Activated T-helper 1 cell treated with Interleukin-2 at 50 U/mL for 16 hours (primary cell): Measurements from ENCODE around the gene TTYH3.
"Not testable (repeated sequence)": the region's sequence is repeated elsewhere in the genome, so short reads cannot be mapped to it uniquely, and the experiment has no call there.

Experiments used
- DNase-seq: peaks from one replicate; pipeline ENCODE4 v3.0.0-alpha.2; 2020; ENCODE audit warnings: low read depth

TTYH3 gene, protein sequence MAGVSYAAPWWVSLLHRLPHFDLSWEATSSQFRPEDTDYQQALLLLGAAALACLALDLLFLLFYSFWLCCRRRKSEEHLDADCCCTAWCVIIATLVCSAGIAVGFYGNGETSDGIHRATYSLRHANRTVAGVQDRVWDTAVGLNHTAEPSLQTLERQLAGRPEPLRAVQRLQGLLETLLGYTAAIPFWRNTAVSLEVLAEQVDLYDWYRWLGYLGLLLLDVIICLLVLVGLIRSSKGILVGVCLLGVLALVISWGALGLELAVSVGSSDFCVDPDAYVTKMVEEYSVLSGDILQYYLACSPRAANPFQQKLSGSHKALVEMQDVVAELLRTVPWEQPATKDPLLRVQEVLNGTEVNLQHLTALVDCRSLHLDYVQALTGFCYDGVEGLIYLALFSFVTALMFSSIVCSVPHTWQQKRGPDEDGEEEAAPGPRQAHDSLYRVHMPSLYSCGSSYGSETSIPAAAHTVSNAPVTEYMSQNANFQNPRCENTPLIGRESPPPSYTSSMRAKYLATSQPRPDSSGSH

DNA sequence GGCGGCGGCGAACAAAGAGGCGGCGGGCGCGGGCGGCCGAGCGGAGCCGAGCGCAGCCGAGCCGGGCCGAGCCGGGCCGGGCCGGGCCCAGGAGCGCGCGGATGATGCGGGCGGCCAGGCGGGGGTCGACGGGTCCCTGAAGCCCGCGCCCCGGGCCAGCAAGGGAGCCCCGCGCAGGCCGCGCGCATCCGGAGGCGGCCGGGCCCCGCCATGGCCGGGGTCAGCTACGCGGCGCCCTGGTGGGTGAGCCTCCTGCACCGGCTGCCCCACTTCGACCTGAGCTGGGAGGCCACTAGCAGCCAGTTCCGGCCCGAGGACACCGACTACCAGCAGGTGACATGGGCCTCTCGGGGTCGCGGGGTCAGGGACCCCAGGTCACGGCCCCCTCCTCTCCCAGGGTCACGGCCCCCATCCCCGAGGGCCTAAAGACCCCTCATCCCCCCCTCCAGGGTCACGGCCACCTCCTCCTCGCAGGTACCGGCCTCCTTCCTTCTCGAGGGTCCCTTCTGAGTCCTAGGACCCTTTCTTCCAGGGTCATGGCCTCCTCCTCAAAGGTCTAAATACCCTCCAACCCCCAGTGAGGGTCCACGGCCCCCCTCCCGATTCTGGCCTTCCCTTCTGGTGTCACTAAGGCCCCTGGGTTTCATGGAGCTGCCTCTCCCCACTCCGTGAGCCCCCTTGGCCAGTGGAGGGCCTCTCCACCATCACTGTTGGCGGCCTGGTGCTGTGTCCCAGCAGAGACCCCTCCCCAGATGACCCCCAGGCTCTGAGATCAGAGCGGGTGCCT, at the start of gene TTYH3:
Gene TTYH3 (plus strand): TSS at position 41 of the 787 bp plus-strand sequence. CDS start 170 bp downstream, at position 211.
- no peak for DNase-seq

DNA sequence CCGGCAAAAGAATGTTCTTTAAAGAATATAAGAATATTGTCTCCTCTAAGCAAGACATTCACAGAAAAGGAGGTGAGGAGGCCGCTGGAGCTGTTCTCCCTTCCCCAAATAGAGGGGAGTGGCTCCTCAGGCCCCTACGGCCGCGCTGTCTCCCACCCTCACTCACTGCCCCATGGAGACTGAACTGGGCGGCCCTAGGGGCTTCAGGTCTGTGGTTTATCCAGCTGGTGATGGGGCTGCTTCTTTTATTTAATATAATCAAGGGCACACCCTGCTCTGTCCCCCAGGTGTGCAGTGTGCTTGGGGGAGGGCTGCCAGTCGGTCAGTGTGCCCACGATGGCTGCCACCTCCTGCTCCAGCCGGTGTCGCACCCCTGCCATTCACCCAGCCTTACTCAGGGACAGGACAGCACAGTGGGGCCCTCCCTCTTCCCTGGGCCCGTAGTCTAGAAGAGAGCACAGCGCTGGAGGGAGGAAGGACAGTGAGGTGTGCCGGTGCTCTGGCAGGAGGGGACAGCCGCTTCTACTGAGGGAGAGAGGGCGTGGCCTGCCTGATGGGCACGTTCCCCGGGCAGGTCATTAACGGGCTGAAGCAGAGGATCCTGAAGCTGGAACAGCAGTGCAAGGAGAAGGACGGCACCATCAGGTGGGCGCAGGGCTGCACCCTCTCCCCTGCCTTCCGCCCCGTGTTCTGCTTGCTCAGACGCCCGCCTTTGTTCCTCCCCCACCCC, 49.6 kb upstream of the TTYH3 start:
- DNase-seq: no peak

DNA sequence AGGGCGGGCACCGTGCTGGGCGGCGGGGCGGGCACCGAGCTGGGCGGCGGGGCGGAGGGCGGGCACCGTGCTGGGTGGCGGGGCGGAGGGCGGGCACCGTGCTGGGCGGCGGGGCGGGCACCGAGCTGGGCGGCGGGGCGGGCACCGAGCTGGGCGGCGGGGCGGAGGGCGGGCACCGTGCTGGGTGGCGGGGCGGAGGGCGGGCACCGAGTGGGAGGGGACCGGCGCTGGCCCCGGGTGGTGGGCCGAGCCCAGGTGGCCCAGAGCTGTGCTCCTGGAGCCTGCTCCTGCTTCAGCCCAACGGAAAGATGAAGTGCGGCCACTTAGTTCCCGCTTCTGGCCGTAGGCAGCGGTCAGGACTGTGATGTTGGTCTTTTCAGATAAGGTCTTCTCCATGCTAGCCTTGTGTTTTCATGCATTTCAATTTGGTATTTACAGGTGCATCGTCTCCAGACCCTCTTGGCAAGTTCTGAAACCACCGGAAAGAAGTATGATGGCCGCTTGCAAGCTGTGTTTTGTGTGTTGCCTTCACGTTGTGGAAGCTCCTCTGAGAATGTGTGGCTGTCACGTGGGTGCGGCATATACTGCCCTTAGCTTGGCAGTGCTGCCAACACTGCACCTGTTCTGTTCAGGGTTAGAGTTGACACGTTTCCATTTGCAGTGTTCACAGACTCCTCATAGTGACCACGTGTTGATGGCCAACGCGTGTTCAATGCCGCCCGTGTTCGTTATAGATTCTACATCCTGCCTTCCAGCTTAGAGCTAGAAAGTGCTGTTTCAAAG, 47.8 kb upstream of the TTYH3 start:
- no peak for DNase-seq

DNA sequence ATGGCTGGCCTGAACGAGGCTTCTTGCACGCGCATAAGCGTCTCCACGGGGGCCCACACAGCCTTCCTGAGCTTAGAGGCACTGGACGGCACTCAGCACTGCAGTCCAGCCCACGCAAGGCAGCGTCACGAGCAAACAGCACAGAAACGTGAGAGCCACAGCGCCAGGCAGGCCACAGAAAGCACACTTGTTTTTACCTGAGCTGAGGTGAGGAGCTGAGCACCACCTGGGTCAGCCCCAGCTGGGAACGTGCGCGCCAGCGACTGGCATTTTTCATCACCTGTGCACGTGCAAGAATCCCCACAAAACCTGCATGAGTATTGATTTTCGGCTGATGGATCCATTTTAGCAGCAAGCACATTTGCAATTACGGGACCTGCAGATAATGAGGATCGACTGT, 46.3 kb upstream of the TTYH3 start:
- no peak for DNase-seq

DNA sequence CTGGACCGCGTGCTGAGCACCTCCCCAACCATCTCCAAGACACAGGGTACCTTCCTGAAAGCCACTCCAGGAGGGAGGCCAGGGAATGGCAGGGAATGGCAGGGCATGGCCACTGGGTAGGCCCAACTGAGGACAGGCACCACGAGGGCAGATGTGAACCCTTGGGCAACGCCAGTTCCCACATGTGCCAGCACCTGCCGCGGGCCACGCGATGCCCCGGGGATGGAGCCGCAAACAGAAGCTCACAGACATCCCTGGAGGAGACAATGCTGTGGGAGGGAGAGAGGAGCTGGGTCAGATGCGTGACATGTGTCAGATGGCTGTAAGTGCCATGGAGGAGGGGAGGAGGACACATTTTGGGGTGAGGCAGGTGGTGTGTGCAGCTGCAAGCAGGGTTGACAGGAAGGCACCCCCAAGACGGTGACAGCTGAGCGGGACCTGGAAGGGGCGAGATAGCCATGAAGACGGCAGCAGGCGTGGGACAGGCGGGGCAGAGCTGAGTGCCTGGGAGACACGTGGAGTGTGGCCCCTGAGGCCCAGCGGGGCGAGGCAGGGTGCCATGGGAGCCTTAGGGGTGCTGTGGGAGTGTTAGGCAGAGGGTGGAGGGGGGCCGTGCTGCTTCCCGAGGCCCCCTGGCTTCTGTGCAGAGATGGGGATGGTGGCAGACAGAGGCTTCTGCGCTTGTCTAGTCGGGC, 45.3 kb upstream of the TTYH3 start:
- no peak for DNase-seq

DNA sequence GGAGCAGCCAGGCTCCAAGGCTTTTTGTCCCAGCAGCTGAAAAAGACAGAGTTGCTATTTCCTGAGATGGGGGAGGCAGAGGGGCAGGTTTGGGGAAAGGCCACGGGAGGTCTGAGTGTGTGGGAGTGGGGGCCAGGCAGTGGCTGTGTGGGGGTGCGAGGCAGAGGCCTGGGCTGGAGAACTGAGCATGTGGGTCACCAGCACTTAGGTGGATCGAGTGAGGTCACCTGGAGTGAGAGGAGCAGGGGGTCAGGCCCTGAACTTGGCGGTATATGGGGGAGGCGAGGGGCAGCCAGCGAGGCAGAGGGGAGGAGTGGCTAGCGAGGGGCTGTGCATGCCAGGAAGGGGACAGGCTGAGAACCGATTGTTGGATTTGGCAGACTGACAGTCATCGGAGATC, 44.7 kb upstream of the TTYH3 start:
- DNase-seq: no peak

DNA sequence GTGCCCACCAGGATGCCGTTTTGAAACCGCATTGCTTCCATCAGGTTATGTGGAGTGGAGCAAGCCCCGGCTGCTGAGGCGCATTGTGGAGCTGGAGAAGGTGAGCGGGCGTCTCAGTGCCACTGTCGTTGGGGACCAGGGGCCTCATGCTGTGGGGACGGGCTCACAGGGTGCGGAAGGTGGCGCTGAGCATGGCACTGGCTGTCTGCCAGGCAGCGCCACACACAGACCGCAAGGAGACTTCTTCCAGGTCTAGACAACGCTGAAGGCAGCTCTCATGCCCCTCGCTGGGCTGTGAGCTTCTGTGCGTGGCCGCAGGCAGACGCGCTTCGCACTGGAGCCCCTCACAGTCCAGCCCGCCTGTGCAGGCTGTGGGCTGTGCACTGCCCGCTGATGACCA, 44.0 kb upstream of the TTYH3 start:
- no peak for DNase-seq

DNA sequence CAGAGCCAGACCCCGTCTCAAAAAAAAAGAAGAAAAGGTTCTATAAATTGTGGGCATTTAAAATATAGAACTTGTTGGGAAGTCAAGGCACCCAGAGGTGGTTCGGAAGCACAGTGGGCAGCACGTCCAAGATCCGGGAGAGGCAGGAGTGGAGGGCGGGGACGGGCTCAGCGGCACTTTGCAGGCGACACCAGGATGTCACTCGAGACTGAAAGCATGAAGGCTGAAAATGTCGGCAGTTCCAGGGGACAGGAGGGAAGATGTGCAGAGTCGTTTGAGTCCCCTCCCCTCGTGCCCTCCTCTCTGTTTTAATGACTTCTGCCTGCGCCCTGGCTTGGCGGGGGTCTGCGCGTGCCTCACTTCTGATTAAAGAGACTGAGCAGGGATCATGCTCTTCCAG, 42.4 kb upstream of the TTYH3 start:
- DNase-seq: no peak

DNA sequence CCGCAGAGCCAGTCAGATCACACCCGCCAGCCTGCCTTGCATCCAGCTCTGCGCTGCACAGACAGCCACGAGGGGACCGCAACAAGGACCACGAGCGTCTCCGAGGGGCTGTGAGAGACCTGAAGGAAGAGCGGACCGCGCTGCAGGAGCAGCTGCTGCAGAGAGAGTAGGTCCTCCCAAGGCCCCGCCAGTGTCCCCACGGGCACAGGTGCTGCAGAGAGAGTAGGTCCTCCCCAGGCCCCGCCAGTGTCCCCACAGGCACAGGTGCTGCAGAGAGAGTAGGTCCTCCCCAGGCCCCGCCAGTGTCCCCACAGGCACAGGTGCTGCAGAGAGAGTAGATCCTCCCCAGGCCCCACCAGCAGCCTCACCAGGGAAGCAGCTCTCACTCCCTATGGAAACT, 41.8 kb upstream of the TTYH3 start:
- DNase-seq: not testable (repeated sequence)

DNA sequence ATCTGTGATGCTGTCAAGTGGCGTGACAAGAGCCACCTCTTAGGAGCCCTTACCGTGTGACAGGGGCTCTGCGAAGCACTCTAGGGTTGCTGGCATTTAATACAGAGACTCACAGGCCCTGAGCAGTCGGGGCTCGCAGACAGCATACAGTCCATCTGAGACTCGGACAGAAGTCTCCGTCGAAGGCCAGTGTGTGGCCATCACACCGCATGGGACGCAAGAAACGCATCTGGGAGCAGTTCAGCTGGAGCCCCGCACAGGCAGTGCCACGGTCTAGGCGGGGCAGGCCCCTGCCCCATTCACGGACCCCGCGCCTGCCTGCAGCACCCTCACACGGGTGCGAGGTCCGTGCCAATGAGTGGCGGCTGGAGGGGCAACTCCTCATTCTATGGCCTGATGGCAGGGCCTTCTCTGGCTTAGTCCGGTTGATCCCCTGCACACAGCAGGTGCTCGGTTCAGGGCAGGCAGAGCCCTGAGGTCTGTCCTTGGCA, 39.4 kb upstream of the TTYH3 start:
- no peak for DNase-seq

DNA sequence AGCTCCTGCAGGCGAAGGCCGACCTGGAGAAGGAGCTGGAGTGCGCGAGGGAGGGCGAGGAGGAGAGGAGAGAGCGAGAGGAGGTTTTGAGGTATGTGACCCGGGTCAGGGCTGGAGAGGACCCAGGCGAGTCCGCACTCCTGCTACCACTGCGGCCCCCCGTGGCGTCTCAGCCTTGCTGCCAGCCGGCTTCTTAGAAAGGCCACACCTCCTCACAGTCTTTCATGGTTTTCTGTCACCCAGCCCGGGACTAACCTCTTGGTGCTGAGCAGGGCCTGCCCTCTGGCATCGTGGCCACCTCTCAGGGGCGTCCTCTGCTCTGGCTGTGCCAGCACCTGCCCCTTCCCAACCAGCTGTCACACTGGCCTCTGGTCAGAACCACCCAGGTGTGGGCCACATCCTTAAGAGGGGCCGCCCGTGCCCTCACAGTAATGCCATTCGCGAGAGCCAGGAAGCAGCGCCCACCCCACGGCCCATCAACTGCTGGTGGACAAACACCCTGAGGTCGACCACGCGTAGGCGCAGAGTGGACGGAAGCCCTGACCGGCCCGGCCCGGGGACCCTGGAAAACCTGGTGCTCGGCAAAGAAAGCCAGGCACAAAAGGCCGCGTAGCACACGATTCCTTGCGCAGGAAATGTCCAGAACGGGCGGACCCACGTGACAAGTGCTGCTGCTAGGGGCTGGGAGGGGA, 38.6 kb upstream of the TTYH3 start:
- DNase-seq: no peak

DNA sequence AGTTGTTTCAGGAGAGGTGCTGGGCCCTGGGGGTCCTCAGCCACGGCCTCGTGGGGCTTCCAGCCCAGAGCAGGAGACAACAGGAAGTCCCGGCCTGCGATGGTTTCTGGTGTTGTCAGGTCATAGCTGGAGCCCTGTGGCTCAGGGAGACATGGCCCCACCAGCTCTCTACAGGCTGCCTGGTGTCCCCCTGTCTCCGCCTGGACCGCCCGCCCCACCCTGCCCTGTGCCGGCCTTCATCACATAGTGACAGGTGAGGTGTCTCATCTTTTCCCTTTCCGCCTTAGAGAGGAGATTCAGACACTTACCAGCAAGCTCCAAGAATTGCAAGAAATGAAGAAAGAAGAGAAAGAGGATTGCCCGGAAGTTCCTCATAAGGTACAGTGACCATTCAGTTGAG, 37.2 kb upstream of the TTYH3 start:
- DNase-seq: no peak

DNA sequence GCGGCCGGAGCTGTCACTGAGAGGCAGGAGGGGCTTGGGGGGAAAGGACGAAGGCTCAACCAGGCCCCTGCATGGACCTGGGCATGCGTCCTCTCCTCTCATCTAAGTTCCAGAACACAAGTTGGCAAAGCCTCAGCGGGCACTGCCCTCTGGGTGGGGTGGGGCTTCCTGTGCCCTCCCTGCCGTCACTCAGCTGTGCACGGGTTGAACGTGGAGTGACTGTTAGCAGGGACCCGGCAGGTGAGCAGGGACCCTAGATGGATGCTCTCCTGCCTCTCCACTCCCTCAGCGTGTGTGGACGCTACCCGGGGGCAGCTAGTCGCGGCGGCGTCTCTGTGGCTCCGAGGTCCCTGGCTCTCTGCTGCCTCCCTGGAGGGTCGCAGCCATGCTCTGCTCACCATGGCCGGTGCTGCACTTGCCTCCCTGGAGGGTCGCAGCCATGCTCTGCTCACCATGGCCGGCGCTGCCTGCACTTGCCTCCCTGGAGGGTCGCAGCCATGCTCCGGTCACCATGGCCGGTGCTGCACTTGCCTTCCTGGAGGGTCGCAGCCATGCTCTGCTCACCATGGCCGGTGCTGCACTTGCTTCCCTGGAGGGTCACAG, 36.4 kb upstream of the TTYH3 start:
- no peak for DNase-seq

DNA sequence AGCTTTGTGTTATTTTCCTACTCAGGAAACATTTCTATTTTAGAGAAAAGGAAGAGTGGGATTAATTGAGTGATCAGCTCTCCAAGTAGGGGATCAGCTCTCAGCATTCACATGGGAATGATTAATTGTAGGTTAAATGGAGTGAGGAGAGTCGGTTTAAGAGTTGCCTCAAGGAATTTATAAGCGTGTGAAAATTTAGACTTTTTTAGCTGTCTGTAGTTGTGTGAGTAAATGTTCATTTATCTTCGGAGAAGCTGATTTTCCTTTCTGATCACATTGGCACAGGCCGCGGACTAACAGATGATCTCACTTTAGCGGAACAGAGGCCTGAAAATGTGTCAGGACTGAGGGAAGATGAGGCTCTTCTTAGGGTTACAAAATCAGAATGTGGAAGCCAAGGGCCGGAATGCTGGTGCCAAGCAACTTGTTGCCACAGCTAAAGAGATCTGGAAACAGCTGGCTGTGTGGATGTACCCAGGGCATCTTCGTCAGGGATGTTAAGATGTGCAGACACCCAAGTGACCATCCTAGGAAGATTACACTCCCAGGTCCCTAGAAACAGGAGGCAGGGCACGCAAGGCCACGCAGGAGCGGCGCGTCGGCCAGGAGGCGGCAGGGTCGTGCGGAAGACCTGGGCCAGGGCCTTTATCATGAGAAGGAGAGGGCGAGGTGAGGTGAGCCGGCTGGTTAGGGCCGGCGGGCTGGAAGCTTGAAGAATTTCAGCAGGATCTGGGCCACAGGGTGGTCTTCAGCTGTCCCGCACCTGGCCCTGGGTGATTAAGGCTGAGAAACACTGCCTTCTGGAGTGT, 35.1 kb upstream of the TTYH3 start:
- no peak for DNase-seq

DNA sequence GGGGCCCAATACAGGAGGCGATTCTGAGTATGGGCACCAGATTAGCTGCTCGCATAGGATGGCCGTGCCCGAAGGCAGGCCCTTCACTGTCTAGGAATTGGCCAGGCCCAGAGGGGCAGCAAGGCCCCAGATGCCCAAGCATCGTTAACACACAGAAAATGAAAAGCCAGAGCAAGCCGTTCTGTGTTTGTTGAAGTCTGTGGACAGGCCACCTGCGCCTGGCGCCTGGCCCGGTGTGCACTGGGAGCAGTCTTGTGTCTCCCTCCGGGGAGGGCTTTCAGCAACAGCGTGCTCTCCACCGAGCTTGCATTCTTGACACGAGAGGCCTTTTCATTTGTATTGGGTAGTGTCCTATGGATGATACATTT, 34.5 kb upstream of the TTYH3 start:
- no peak for DNase-seq

DNA sequence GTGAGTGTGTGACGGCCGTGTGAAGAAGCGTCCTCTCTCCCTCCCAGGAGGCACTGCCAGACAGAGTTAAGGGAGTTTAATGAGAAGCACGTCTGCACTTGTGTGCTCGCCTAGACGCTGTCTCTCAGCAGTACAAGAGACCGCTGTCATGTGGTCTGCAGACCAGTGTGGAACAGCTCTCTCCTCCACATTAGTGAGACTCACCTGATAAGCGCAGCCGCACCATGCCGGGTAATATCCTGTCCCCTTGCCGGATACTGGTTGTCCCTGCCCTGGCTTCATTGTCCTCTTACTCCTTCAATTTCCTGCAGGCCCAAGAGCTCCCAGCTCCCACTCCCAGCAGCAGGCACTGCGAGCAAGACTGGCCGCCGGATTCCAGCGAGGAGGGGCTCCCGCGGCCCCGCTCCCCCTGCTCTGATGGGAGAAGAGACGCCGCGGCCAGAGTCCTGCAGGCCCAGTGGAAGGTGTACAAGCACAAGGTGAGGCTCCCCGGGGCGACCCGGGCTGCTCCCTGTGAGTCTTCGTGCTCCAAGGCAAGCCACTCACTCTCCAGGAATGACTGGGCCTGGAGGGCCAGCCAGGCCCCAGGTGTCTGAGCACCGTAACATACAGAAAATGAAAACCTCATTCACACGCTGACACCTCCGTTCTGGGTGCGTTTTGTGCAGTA, 33.5 kb upstream of the TTYH3 start:
- DNase-seq: no peak

DNA sequence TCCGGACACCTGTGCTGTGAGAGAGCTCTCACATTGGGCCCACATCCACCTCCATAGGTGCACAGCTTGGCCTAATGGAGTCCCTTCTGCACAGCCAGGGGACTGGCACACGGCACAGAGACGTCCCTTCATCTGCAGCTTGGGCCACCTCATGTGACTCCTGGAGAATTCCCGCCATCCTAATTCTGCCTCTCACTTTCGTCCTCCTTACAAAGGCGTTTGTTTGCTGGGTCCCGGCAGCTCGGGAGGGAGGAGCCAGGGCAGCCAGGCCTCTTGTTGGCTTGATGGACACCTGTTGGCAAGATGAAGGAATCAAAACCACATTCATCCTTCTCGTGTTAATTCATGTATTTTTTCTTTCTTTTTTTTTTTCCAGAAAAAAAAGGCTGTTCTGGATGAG, 30.7 kb upstream of the TTYH3 start:
- DNase-seq: no peak

DNA sequence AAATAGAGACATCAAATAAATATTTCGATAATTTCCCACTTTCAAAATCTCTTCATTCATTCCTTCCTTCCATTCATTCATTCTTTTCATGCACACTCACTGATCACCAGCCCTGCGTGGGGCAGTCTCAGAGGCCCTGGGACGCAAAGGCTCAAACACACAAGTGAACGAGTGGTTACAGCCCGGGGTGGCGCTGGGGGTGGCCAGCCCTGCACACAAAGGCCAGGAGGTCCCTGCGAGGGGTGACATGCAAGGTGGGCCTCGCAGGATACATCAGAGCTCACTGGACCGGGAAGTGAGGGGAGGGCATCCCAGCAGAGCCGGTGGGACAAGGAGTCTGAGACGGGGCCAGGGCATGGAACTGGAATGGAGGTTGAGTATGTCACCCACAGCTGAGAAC, 29.9 kb upstream of the TTYH3 start:
- DNase-seq: no peak
